Gastroesophageal sphincter (tissue), 4 donors: ENCODE measurements around the gene SPRYD3. TPM values are rescaled to one million over a fixed set of nuclear protein-coding genes. Genes with fewer than 3 reads are reported as not detected.
"Not testable (repeated sequence)": the region's sequence is repeated elsewhere in the genome, so short reads cannot be mapped to it uniquely, and the experiment has no call there.

Experiments
- ATAC-seq: fragments of 150-250 bp; one replicate; pipeline ENCODE4 v1.9.1; 2016; ENCODE audit warnings: mild to moderate bottlenecking, moderate library complexity
- H3K27ac ChIP-seq, 4 donors: fragments of 200-600 bp; sonication (generic) in 3 of 4; 1 replicate in 3 of 4; 2 replicates in 1 of 4; pipeline ENCODE4 v1.5.1; 2016 to 2019
- H3K27me3 ChIP-seq: fragments of 200-600 bp; sonication (generic); one replicate; pipeline ENCODE4 v1.5.1; 2019
- H3K36me3 ChIP-seq, 2 donors: fragments of 200-600 bp; sonication (generic); one replicate each; pipeline ENCODE4 v1.5.1; 2019; ENCODE audit warnings: control low read depth in 1 of 2
- H3K4me1 ChIP-seq, 3 donors: fragments of 200-600 bp; sonication (generic); 1 replicate in 2 of 3; 2 replicates in 1 of 3; pipeline ENCODE4 v1.5.1; 2016 to 2019; ENCODE audit warnings: control low read depth in 2 of 3
- H3K4me3 ChIP-seq, 2 donors: fragments of 200-600 bp; sonication (generic); one replicate each; pipeline ENCODE4 v1.5.1; 2019; ENCODE audit warnings: mild to moderate bottlenecking in 1 of 2, moderate library complexity in 1 of 2
- H3K9me3 ChIP-seq, 3 donors: fragments of 200-600 bp; sonication (generic); one replicate each; pipeline ENCODE4 v1.5.1; 2017 to 2019; ENCODE audit warnings: control low read depth in 2 of 3
- CTCF ChIP-seq, 4 experiments: fragments of 200-600 bp in 2 of 4; fragments of 450-650 bp in 2 of 4; sonication (generic) in 1 of 4; IDR thresholded peaks; one replicate each; pipeline ENCODE4 v1.5.1; 2017 to 2019; ENCODE audit warnings: antibody characterized with exemption in 4 of 4, mild to moderate bottlenecking in 2 of 4, moderate library complexity in 2 of 4
- EP300 ChIP-seq: sonication (generic); formaldehyde crosslinking; IDR thresholded peaks from one replicate; pipeline ENCODE4 v1.6.1; 2017; ENCODE audit warnings: antibody characterized with exemption, mild to moderate bottlenecking
- POLR2A ChIP-seq, 2 donors: fragments of 450-650 bp; IDR thresholded peaks; one replicate each; pipeline ENCODE4 v1.6.1; 2017; ENCODE audit warnings: antibody characterized with exemption in 2 of 2, mild to moderate bottlenecking in 2 of 2, moderate library complexity in 1 of 2
- POLR2AphosphoS5 ChIP-seq: sonication (generic); formaldehyde crosslinking; IDR thresholded peaks from one replicate; pipeline ENCODE4 v1.6.1; 2017; ENCODE audit warnings: antibody characterized with exemption
- WGBS, 2 donors: methylation state at CpG; one replicate each; pipeline ENCODE4 v1.1.5; 2018; ENCODE audit warnings: low coverage in 1 of 2; 5-methylcytosine and 5-hydroxymethylcytosine counted together
- total RNA-seq, 4 donors: library from RNA; depleted of rRNA; stranded (reverse); fragments of >200 nt; gene quantifications; one replicate each; pipeline ENCODE4 v1.1.0, GENCODE V29; 2016

SPRYD3 gene
- total RNA-seq, 4 donors from 2014 or later = 79.1 to 137 (median 110) TPM

DNA sequence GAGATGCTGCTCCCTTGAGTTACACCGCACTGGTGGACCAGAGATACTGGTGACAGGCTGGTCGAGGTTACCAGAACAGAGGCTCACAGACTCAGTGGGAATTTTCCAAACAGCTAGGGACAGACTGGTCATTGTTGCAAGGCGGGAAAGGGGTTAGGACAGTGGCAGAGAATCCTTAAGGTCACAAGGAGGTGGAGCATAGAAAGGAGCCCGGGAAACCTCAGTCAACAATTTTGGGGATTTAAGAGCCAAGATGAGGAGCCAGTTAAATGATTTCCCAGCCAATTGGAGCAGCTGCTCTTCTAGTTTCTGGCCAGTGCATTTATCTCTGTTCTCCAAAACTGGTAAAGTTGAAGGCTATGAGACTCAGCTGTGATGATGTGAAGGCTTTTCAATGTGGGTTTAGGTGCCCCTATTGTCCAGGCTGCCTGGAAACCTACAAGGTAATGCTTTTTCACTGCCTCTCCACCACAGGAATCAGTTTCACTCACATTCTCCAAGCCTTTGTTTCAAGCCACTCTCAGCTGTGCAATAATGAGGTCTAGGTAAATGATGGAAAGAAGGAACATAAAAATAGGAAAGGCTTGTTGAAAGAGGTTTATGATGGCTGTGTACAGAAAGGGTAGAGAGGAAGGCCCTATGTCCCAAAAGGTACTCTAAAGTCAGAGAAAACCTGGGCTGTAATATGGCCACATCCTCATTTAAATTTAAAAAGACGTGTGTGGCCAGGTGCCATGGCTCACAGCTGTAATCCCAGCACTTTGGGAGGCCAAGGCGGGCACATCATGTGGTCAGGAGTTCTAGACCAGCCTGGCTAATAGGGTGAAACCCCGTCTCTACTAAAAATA lies 36.4 kb downstream of the SPRYD3 start:
- ATAC-seq = no peak
- Histone ChIP-seq H3K36me3 (peaks cover 4 to 44% of the 10 kb centered on the region in 2 donors), H3K27me3 (no peaks in the 10 kb centered on the region), H3K9me3 (no peaks in the 10 kb centered on the region), H3K4me1 (peaks cover 2 to 66% (median 32%) of the 10 kb centered on the region in 3 donors), H3K4me3 (no peak overlapping the region), H3K27ac (peak overlapping the region in 3 of 4 donors; percentile 34 to 99 (median 99))
- 39 to 67% methylated on average over 3 to 6 of the region's 7 CpGs for WGBS, 2 donors
- TF ChIP-seq POLR2AphosphoS5 = no peak
- no peak for TF ChIP-seq POLR2A (IDR thresholded peaks at IDR 0.05)

GRCh38 chr12:53039851-53040250 lies 39.3 kb downstream of the SPRYD3 start:
- no peak for ATAC-seq
- TF ChIP-seq POLR2A (IDR thresholded peaks at IDR 0.05) = no peak
- TF ChIP-seq CTCF (IDR thresholded peaks at IDR 0.05) = no peak
- no peak for TF ChIP-seq POLR2AphosphoS5
- H3K27me3 ChIP-seq = no peaks in the 10 kb centered on the region
- H3K36me3 ChIP-seq = peaks cover 4 to 74% of the 10 kb centered on the region in 2 donors
- H3K4me1 ChIP-seq = peaks cover 2 to 52% (median 22%) of the 10 kb centered on the region in 3 donors
- WGBS, 2 donors = 74 to 100% methylated on average over 2 to 4 of the region's 4 CpGs
- H3K27ac ChIP-seq = peak overlapping the region in 3 of 4 donors; percentile 82 to 94 (median 84)
- H3K9me3 ChIP-seq = no peaks in the 10 kb centered on the region
- no peak overlapping the region for H3K4me3 ChIP-seq

DNA sequence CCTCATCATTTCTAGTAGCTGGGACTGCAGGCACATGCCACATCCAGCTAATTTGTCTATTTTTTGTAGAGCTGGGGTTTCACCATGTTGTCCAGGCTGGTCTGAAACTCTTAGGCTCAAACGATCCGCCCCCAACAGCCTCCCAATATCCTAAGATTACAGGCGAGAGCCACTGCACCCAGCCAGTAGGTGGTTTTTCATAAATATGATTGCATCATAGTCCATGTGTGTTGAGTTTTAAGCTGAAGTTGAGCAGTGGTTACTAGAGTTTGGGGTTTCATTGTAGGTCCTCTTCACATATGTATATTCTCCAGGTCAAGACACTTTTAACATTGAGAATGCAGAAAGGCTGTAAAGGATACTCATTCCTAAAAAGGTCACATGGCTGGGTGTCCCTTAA lies 42.4 kb downstream of the SPRYD3 start:
- ATAC-seq = no peak
- Histone ChIP-seq H3K36me3 (peaks cover 11 to 91% of the 10 kb centered on the region in 2 donors), H3K4me3 (no peak overlapping the region), H3K9me3 (no peaks in the 10 kb centered on the region), H3K27me3 (no peaks in the 10 kb centered on the region), H3K4me1 (peaks cover 2 to 24% (median 12%) of the 10 kb centered on the region in 3 donors), H3K27ac (peak overlapping the region in 1 of 4 donors; percentile 82)
- WGBS, 2 donors = 84% methylated on average over 3 of the region's 3 CpGs; no CpG with 5 or more reads in 1 of the 2 donors
- no peak for TF ChIP-seq EP300
- no peak for TF ChIP-seq POLR2AphosphoS5
- no peak for TF ChIP-seq POLR2A (IDR thresholded peaks at IDR 0.05)
- no peak for TF ChIP-seq CTCF (IDR thresholded peaks at IDR 0.05)

DNA sequence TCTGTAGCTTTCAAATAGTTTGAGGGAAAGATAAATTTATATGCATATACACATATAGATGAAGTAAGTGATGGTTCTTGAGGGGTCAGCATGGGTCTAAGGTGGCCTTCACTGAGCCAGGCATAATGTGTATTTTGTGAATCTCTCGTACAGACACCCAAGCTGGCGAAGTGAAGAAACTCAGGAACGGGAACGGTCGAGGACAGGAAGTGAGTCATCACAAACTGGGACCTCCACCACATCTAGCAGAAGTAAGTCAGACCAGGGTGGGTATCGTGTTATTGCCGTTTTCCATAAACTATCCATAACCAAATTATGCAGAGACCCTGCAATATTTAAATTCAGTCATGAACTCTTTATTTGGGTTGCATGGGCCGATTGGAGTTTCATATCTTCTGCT lies 44.7 kb downstream of the SPRYD3 start:
- Histone ChIP-seq H3K9me3 (no peaks in the 10 kb centered on the region), H3K27ac (peak overlapping the region in 1 of 4 donors; percentile 0), H3K27me3 (no peaks in the 10 kb centered on the region), H3K4me3 (no peak overlapping the region), H3K36me3 (peaks cover 11 to 91% of the 10 kb centered on the region in 2 donors), H3K4me1 (peaks cover 2 to 19% (median 12%) of the 10 kb centered on the region in 3 donors)
- WGBS, 2 donors = 59 to 71% methylated on average over 8 of the region's 8 CpGs
- TF ChIP-seq CTCF (IDR thresholded peaks at IDR 0.05) (no peak), POLR2A (IDR thresholded peaks at IDR 0.05) (no peak), EP300 (no peak), POLR2AphosphoS5 (no peak)
- ATAC-seq = no peak

- Histone ChIP-seq H3K36me3 (peaks cover 8 to 95% of the 10 kb centered on the region in 2 donors), H3K4me1 (peaks cover under 1 to 13% (median 7%) of the 10 kb centered on the region in 3 donors), H3K27ac (peak overlapping the region in 1 of 4 donors; percentile 0)
- H3K27me3 ChIP-seq, H3K9me3 ChIP-seq, H3K4me3 ChIP-seq, ATAC-seq: not testable (repeated sequence)
- 65% methylated on average over 6 of the region's 10 CpGs; no CpG with 5 or more reads in 1 of the 2 donors for WGBS, 2 donors
These were observed 45.4 kb downstream of the SPRYD3 start for GRCh38 chr12:53033832-53034231.

GRCh38 chr12:53031616-53032015 lies 47.6 kb downstream of the SPRYD3 start:
- no peak for TF ChIP-seq CTCF (IDR thresholded peaks at IDR 0.05)
- TF ChIP-seq POLR2AphosphoS5 = no peak
- TF ChIP-seq POLR2A (IDR thresholded peaks at IDR 0.05) = no peak
- TF ChIP-seq EP300 = no peak
- H3K36me3 ChIP-seq = peaks cover 8 to 97% of the 10 kb centered on the region in 2 donors
- 77 to 84% methylated on average over 3 of the region's 3 CpGs for WGBS, 2 donors
- H3K27me3 ChIP-seq = no peaks in the 10 kb centered on the region
- no peak overlapping the region for H3K4me3 ChIP-seq
- no peaks in the 10 kb centered on the region for H3K9me3 ChIP-seq
- no peak overlapping the region for H3K27ac ChIP-seq
- ATAC-seq = no peak
- no peaks in the 10 kb centered on the region for H3K4me1 ChIP-seq

DNA sequence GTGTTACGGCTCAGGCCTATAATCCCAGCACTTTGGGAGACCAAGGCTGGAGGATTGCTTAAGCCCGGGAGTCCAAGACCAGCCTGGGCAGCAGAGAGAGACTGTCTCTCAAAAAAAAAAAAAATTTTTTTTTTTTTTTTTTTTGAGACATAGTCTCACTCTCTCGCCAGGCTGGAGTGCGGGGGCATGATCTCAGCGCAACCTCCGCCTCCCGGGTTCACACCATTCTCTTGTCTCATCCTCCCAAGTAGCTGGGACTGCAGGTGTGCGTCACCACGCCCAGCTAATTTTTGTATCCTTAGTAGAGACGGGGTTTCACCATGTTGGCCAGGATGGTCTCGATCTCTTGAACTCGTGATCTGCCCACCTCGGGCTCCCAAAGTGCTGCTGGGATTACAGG lies 52.2 kb downstream of the SPRYD3 start:
- ATAC-seq, H3K4me3 ChIP-seq, H3K27ac ChIP-seq, H3K9me3 ChIP-seq, H3K4me1 ChIP-seq, H3K27me3 ChIP-seq: not testable (repeated sequence)
- WGBS, 2 donors = 78 to 80% methylated on average over 1 to 6 of the region's 13 CpGs
- H3K36me3 ChIP-seq = peaks cover 2 to 97% of the 10 kb centered on the region in 2 donors
